GM23248 (cell line): Measurements from ENCODE around the gene TBC1D3G. TPM values are rescaled to one million over a fixed set of nuclear protein-coding genes. Genes with fewer than 3 reads are reported as not detected.
"Not testable (repeated sequence)": the region's sequence is repeated elsewhere in the genome, so short reads cannot be mapped to it uniquely, and the experiment has no call there.

Experiments
- DNase-seq: peaks from one replicate; pipeline ENCODE4 v3.0.0-alpha.2; 2015
- H2AFZ ChIP-seq: fragments of 200-600 bp; sonication (generic); 2 replicates; pipeline ENCODE4 v1.6.1; 2016; ENCODE audit warnings: antibody characterized with exemption
- H3F3A ChIP-seq: fragments of 200-600 bp; sonication (generic); 2 replicates; pipeline ENCODE4 v1.6.1; 2016; ENCODE audit warnings: mild to moderate bottlenecking, antibody characterized with exemption, mixed run types; ENCODE audit not compliant: insufficient read depth
- H3K27ac ChIP-seq: fragments of 200-600 bp; sonication (generic); 2 replicates; pipeline ENCODE4 v1.5.1; 2016; ENCODE audit warnings: mild to moderate bottlenecking
- H3K27me3 ChIP-seq: fragments of 200-600 bp; sonication (generic); replicated peaks from 2 replicates; pipeline ENCODE4 v1.6.1; 2016; ENCODE audit warnings: mild to moderate bottlenecking; ENCODE audit not compliant: insufficient read depth
- H3K36me3 ChIP-seq: fragments of 200-600 bp; sonication (generic); 2 replicates; pipeline ENCODE4 v1.6.1; 2016; ENCODE audit warnings: low read depth, mild to moderate bottlenecking
- H3K4me1 ChIP-seq: fragments of 200-600 bp; sonication (generic); 2 replicates; pipeline ENCODE4 v1.6.1; 2016; ENCODE audit warnings: mild to moderate bottlenecking; ENCODE audit not compliant: insufficient read depth
- H3K4me2 ChIP-seq: fragments of 200-600 bp; sonication (generic); one replicate; pipeline ENCODE4 v1.6.1; 2016; ENCODE audit warnings: mild to moderate bottlenecking; ENCODE audit not compliant: unreplicated experiment
- H3K4me3 ChIP-seq: fragments of 200-600 bp; sonication (generic); 2 replicates; pipeline ENCODE4 v1.5.1; 2016; ENCODE audit warnings: mild to moderate bottlenecking
- H3K79me2 ChIP-seq: fragments of 200-600 bp; sonication (generic); 2 replicates; pipeline ENCODE4 v1.6.1; 2016; ENCODE audit warnings: mild to moderate bottlenecking; ENCODE audit not compliant: insufficient read depth
- H3K9ac ChIP-seq: fragments of 200-600 bp; sonication (generic); 2 replicates; pipeline ENCODE4 v1.6.1; 2016; ENCODE audit warnings: mild to moderate bottlenecking
- H3K9me2 ChIP-seq: fragments of 200-600 bp; sonication (generic); 2 replicates; pipeline ENCODE4 v1.6.1; 2016; ENCODE audit warnings: mixed run types, mild to moderate bottlenecking, moderate library complexity; ENCODE audit not compliant: insufficient read depth
- H3K9me3 ChIP-seq: fragments of 200-600 bp; sonication (generic); one replicate; pipeline ENCODE4 v1.6.1; 2017; ENCODE audit warnings: low read depth
- H4K20me1 ChIP-seq: fragments of 200-600 bp; sonication (generic); 2 replicates; pipeline ENCODE4 v1.6.0; 2016; ENCODE audit not compliant: insufficient read depth
- WGBS, 2 experiments: methylation state at CpG; one replicate each; pipeline ENCODE4 v1.1.6; 2015 to 2017; ENCODE audit warnings: low lambda C conversion rate in 2 of 2, low coverage in 1 of 2; ENCODE audit errors: missing lambda C conversion rate in 2 of 2; 5-methylcytosine and 5-hydroxymethylcytosine counted together
- in situ Hi-C: fragments of 300-500 bp; cut with MboI; formaldehyde crosslinking; loops from 2 replicates; pipeline ENCODE4 v1.15.0; 2020
- polyA plus RNA-seq: library from polyadenylated mRNA; unstranded; fragments of >200 nt; fragmentation: Nextera tagmentation; extraction: Ambion mirVana; gene quantifications from 2 replicates; pipeline ENCODE4 v1.2.1, GENCODE V29; 2016
- total RNA-seq: library from RNA; depleted of rRNA; stranded (reverse); fragments of >200 nt; shearing (Covaris generic); gene quantifications from 2 replicates; pipeline ENCODE4 v1.2.3, GENCODE V29; 2014; rRNA removed

The TBC1D3G gene
- total RNA-seq (not detected in 2 replicates), polyA plus RNA-seq (not detected in 2 replicates)

DNA sequence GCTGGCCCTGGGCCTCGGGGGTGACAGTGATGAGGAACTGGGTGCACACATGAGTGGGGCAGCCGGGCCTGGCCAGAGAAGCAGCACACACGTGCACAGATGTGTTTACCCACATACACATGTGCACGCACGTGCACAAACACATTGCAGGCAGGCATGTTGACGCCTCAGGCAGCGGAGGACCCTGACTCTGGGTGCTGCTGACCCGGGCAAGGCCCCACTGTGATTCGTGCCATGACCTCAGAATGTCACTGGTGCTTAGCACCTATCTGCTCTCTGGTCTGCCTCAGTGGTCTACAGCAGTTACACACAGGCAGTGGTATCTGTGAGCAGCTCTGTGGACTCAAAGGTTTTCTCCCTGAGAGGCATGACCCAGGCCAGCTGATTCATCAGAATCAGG is at the start of gene TBC1D3G:
Gene TBC1D3G, plus strand, starts transcription at position 301 of the 400 bp plus-strand sequence. CDS start 1,528 bp downstream, outside the sequence.
- WGBS, 2 experiments: 40 to 100% methylated on average over 1 to 2 of the region's 9 CpGs
- DNase-seq, in situ Hi-C loops: not testable (repeated sequence)

DNA sequence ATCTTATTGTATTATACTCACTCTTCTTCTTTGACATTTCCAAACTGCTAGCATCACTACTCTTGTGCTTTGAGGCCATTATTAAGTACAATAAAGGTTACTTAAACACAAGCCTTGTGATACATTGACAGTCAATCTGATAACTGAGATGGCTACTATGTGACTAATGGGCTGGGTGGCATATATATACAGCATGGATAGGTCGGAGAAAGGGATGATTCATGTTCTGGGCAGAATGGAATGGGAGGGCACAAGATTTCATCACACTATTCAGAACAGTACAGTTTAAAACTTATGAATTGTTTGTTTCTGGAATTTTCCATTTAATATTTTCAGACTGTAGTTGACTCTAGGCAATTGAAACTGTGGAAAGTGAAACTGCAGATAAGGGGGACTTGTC is 40.4 kb upstream of the TBC1D3G start:
- H3K9me3 ChIP-seq, in situ Hi-C loops, H3K9ac ChIP-seq, H3K27me3 ChIP-seq, H2AFZ ChIP-seq, H3K79me2 ChIP-seq, H3F3A ChIP-seq, H3K4me2 ChIP-seq, H3K36me3 ChIP-seq, H3K4me1 ChIP-seq, H3K4me3 ChIP-seq, H3K9me2 ChIP-seq, H4K20me1 ChIP-seq, H3K27ac ChIP-seq, DNase-seq: not testable (repeated sequence)
- WGBS, 2 experiments: no CpG with 5 or more reads among the region's 1 CpG

More for the DNA sequence above, at the start of gene TBC1D3G:
- not testable (repeated sequence) for H3K9me3 ChIP-seq, H2AFZ ChIP-seq, H3K4me3 ChIP-seq, H4K20me1 ChIP-seq, H3K9ac ChIP-seq, H3K27ac ChIP-seq, H3F3A ChIP-seq, H3K27me3 ChIP-seq, H3K9me2 ChIP-seq, H3K79me2 ChIP-seq, H3K4me1 ChIP-seq, H3K4me2 ChIP-seq, H3K36me3 ChIP-seq

GRCh38 chr17:36284219-36284618 is 39.5 kb upstream of the TBC1D3G start:
- H3F3A ChIP-seq, H3K9me2 ChIP-seq, H3K4me1 ChIP-seq, H3K4me3 ChIP-seq, in situ Hi-C loops, H4K20me1 ChIP-seq, H2AFZ ChIP-seq, DNase-seq, H3K9me3 ChIP-seq, H3K27ac ChIP-seq, H3K4me2 ChIP-seq, H3K79me2 ChIP-seq, H3K36me3 ChIP-seq, H3K9ac ChIP-seq, H3K27me3 ChIP-seq: not testable (repeated sequence)
- WGBS, 2 experiments: 81 to 100% methylated on average over 2 of the region's 5 CpGs

DNA sequence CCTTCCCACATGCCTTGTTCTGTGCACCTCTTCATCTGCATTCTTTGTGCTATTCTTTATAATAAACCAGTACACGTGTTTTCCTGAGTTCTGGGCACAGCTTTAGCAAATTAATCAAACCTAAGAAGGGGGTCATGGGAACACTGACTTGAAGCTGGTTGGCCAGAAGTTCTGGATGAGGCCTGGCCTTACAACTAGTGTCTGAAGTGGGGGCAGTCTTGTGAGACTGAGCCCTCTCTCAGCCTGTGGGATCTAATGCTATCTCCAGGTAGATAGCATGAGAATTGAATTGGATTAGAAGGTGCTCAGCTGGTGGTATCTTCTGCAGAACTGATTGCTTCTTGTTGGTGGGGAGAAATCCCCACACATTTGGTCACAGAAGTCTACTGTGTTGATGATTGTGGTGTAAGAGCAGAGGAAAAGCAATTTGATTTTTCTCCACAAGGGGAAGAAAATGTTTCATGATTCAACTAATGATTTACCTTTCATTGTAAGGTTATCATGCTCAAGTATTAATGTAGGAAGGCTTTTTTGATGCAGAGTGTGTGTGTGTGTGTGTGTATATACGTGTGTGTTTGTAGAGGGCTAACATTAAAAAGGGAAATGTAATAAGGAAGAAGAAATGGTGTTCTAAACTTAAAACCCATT is 33.6 kb upstream of the TBC1D3G start:
- H3K27me3 ChIP-seq, H3K4me1 ChIP-seq, H3K4me2 ChIP-seq, H3K9me3 ChIP-seq, DNase-seq, H3K79me2 ChIP-seq, H3K9ac ChIP-seq, H3K27ac ChIP-seq, H3K4me3 ChIP-seq, H2AFZ ChIP-seq, H4K20me1 ChIP-seq, H3K9me2 ChIP-seq, H3K36me3 ChIP-seq, H3F3A ChIP-seq, in situ Hi-C loops: not testable (repeated sequence)
- WGBS, 2 experiments: 5 to 6% methylated on average over 1 of the region's 2 CpGs

GRCh38 chr17:36295161-36295560 is 28.5 kb upstream of the TBC1D3G start:
- H3K27me3 ChIP-seq, H3K4me1 ChIP-seq, H4K20me1 ChIP-seq, H3K9me3 ChIP-seq, in situ Hi-C loops, H3K27ac ChIP-seq, H3K4me3 ChIP-seq, H3K79me2 ChIP-seq, H3K9ac ChIP-seq, H3K9me2 ChIP-seq, H2AFZ ChIP-seq, H3K36me3 ChIP-seq, DNase-seq, H3K4me2 ChIP-seq, H3F3A ChIP-seq: not testable (repeated sequence)
- no CpG with 5 or more reads among the region's 1 CpG for WGBS, 2 experiments

DNA sequence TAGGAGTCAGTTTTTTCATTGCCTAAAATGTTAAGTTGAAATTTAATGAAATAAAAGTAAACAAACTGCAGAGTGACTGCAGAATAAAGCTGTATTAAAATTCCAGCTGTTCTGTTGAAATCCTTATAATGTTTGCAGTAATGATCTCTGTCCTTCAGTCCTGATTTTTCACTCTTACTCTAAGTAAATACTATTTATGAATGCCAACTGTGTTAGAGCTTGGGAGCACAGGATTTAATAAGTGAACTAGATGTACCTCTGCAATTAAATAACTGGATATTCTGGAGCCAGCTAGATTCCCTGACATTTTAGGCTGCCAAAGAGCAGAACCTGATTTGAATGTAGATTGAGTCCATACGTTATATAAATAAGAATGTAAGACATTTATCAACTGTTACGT is 7.9 kb upstream of the TBC1D3G start:
- H3F3A ChIP-seq, H3K4me1 ChIP-seq, H3K36me3 ChIP-seq, H3K27ac ChIP-seq, DNase-seq, H3K4me2 ChIP-seq, H3K9ac ChIP-seq, H3K4me3 ChIP-seq, H3K9me2 ChIP-seq, H3K9me3 ChIP-seq, H2AFZ ChIP-seq, H3K27me3 ChIP-seq, in situ Hi-C loops, H3K79me2 ChIP-seq, H4K20me1 ChIP-seq: not testable (repeated sequence)
- WGBS, 2 experiments: no CpG with 5 or more reads among the region's 2 CpGs

DNA sequence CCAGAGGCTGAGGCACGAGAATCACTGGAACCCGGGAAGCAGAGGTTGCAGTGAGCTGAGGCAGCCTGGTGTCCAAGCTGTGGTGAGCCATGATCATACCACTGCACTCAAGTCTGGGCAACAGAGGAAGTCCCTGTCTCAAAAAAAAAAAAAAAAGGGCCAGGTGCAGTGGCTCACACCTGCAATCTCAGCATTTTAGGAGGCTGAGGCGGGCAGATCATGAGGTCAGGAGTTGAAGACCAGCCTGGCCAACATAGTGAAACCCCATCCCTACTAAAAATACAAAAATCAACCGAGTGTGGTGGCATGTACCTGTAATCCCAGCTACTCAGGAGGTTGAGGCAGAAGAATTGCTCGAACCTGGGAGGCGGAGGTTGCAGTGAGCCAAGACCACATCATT is 38.8 kb downstream of the TBC1D3G start:
- H3K79me2 ChIP-seq, H3K9me3 ChIP-seq, H2AFZ ChIP-seq, H3K9me2 ChIP-seq, DNase-seq, H3K4me1 ChIP-seq, H4K20me1 ChIP-seq, H3K9ac ChIP-seq, H3K4me2 ChIP-seq, H3K4me3 ChIP-seq, H3F3A ChIP-seq, H3K36me3 ChIP-seq, H3K27me3 ChIP-seq, in situ Hi-C loops, H3K27ac ChIP-seq: not testable (repeated sequence)
- WGBS, 2 experiments: 45 to 57% methylated on average over 1 to 4 of the region's 6 CpGs

DNA sequence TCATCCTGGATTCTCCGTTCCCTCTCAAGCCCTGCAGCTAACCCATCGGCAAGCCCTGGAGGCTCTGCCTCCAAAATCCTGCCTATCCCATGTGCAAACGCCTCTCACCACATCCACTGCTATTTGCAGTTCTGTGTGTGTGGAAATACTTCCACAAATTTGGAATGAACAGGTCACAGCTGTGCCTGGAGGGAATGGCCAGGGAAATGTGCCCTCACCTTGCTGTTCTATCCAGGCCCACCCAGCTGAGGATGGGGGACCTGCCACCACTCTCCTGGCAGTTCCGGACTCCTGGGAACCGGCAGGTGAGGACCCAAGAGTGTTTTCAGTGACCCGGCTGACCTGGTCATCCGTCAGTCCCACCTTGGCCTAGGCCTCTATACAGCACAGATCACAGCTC is 52.3 kb downstream of the TBC1D3G start:
- H3K27ac ChIP-seq, H3K9ac ChIP-seq, H4K20me1 ChIP-seq, H3F3A ChIP-seq, H3K27me3 ChIP-seq, H3K9me2 ChIP-seq, DNase-seq, H3K4me1 ChIP-seq, H3K4me3 ChIP-seq, in situ Hi-C loops, H3K9me3 ChIP-seq, H3K79me2 ChIP-seq, H2AFZ ChIP-seq, H3K36me3 ChIP-seq, H3K4me2 ChIP-seq: not testable (repeated sequence)
- WGBS, 2 experiments: no CpG with 5 or more reads among the region's 7 CpGs
